Globus pallidus (tissue), 1 donor: ENCODE results near the gene CKB.

ENCODE experiments used
- DNase-seq: peaks from one replicate; pipeline ENCODE4 v3.0.0-alpha.2; 2015; ENCODE audit warnings: low spot score

The CKB gene

GRCh38 chr14:103522649-103523574 is at the start of gene CKB:
Gene CKB (minus strand): TSS chr14:103522830. CDS start chr14:103522493, 337 bp downstream.
- peak; percentile 83 for DNase-seq

DNA sequence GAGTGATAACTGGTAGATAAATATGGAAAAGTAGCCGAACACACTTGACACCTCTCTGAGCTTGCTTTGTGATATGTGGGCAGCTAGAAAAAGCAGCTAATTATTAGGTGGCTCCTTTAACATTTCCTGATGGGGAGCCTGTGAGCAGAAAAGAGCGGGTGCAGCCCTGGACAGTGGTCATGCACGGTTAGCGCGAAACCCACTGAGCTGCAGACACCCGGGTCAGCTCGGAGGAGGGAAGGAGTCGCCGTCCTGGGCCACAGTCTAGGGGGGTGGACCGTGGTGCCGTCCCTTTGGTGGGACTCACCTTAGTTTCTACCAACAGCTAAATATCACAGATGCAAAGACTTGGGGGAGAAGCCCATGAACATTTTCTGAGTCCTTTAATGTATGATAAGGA is 46.8 kb upstream of the CKB start:
- DNase-seq = no peak

- no peak for DNase-seq
Observed at GRCh38 chr14:103568952-103569351, 46.3 kb upstream of the CKB start.

DNA sequence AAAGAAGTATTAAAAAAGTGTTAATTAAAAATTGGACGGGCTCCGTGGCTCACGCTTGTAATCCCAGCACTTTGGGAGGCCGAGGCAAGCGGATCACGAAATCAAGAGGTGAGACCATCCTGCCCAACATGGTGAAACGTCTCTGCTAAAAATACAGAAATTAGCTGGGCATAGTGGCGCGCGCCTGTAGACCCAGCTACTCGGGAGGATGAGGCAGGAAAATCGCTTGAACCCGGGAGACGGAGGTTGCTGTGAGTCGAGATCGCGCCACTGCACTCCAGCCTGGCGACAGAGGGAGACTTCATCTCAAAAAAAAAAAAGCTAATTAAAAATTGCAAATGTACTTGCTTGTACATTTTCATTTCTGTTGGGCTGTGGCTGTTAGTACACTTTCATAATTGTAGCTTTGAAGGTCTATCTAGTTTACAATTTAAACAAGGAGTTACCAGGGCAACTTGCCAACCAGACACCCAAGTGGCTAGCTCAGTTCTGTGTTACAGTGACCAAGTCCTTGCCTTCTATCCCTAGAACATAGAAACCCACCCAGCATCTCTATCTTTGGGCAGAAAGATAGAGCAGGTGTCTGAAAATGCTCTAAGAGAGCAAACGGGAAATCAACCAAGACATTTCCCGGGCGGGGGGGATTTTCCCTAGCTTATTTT is 41.3 kb upstream of the CKB start:
- DNase-seq = no peak

GRCh38 chr14:103563226-103563620 is 40.6 kb upstream of the CKB start:
- DNase-seq = no peak

DNA sequence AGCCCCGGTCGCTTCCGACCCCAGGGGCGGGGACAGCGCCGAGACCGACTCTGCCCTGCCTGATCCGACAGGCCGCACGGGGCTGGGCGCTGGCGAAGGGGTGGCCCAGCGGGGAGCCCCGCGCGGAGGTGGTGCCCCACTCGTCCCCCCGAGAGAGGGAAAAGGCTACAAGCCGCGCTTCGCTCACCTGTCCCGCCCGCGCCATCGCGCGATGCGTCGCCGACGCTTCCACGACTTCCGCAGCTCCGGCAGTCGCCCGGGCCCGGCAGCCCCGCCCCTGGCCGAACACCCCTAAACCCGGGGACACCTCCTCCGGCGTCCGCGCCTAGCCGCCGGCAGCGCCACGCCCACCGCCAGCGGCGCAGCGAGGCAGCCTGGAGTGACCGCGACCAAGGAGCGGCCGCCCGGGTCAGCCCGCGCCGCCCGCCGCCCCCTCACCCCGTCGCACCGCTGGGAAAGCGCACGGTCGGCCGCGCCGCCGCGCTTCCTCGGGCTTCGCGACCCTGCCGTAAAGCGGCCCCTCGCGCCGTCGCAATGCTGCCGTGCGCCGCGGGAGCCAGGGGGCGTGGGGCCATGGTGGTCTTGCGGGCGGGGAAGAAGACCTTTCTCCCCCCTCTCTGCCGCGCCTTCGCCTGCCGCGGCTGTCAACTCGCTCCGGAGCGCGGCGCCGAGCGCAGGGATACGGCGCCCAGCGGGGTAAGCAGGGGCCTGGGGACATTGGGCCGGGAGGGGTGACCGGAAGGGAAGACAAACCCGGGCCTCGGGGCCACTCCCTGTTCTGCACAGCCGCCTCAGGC is 40.0 kb upstream of the CKB start, which contains the start of the genes BAG5 and COA8:
TSS of gene BAG5 (minus strand) at position 229 of the 797 bp plus-strand sequence. CDS start 1,493 bp downstream, outside the sequence.
TSS of gene COA8 (plus strand) at position 532 of the 797 bp plus-strand sequence. CDS start at position 574, 42 bp downstream.
- DNase-seq = peak; percentile 79

GRCh38 chr14:103562179-103562428 is 39.5 kb upstream of the CKB start:
- no peak for DNase-seq

DNA sequence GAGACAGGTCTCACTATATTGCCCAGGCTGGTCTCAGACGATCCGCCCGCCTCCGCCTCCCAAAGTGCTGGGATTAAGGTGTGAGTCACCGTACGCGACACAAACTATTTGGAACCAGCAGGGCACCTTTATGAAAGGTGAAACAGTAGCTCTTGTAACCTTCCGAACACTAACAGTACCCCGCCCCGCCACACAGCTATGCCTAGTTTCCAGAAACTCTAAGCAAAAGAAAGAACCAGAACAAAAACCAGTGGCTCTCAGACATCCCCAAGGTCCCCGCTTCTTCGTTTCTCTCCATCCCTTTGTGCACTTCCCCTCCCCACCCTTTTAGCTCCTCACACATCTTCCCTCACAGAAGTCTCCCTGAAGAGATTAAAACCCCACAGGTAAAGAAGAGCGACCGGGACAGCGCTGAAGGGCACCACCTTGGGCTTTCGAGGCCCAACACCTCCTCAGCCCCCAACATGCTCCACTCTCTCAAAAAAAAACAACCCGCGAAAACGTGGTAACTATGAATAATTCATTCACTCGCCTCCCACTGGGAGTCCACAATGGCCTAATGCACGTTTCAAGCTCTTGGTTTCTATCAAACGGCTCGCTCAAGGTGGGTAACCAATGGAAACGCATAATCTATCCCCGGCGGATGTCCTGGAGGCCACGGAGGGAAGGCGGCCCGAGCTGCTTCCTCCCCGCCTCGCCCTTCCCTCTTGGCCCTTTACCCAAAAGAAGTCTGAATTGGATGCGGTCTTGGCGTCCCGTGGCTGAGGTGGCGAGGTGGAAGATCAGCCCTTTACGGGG is 39.0 kb upstream of the CKB start:
- DNase-seq = no peak

- no peak for DNase-seq
Observed at GRCh38 chr14:103560691-103561090, 38.1 kb upstream of the CKB start.

DNA sequence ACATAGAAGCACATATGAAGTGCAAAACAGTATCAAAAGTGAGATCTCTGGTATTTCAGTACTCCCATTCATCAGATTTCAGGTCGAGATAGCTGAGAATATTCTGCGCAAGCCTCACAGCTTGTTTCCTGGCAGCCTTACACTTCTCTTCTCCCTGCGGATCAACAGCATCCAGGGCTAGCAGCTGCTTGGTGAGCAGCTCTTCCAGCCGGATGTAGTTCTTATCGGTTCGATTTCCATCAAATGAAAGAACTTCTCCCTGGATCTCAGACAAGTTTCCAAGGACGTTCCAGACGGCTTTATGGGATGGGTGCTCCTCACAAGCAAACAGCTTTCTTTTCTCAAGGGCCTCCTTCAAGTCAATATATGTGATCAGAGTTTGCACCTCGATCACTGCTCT is 37.1 kb upstream of the CKB start:
- DNase-seq = no peak

DNA sequence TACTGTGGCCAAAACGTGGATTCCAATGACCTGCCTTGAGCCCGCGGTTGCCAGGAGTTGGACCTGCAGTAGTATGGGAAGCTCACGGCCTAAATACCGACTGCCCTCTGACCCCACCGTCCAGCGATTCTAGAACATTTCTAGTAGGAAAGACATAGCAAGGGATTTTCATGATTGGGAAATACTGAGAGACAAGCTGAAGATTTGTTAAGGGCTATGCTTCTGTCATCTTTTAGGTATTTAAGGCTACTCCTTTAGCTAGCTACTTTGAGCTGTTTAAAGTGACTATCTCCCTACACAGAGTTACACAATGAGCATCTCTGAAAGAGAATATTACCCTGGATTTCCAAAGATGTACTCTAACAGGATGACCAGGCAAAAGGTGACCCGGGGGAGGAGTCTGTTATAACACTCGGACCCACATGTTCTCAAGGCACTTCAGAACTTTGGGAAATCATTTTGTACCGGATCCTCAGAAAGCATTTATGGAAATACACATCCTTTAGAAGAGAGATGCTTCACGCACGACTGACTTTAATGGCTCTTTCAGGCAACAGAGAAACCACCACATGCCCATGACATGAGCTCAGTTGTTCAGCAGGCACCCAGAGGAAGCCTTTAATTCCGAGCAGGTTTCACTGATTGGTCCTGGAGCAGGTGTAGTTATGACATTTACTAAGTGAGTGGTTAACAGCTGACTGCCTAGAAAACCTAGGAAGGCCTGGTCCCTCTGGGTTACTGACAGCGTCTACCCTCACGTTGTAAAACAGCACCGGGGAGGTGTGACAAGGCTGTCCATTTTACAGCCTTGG is 35.6 kb upstream of the CKB start:
- no peak for DNase-seq

DNA sequence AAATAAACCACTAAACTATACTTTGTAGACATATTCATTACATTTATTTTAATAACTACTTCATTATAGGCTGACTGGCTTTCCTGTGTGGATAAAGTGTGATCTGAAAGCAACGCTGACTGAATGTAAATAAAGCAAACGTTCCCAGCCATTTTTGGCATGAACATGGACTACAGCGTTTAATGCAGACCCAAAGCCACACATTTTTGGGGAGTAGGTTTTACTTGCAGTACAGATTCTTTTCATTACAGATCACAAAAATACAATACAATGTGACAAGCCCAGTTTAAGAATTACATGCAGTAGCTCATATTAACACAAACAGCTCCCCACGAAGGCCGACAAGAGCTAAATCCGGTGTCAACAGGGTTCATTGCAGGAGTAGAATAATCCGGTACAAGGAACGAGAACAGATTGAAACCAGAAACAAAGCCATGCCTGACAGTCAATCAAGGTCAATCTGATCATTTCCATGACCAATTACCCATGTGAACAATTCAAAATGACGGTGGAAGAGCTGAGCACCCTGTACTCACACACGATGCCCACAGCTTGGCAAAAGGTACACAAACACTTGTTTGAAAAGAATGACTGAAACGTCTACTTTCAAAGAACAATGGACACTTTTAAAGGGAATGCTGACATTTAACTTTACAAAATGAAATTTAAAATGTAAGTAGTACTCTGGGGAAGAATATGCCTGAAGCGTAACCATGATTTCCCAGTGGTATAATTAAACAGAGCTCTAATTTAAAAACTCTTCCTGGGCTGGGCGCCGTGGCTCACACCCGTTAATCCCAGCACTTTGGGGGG is 34.5 kb upstream of the CKB start:
- DNase-seq = no peak

- no peak for DNase-seq
Observed at GRCh38 chr14:103555559-103556337, 33.1 kb upstream of the CKB start.

- DNase-seq = no peak
Observed at GRCh38 chr14:103552846-103553210, 30.2 kb upstream of the CKB start.

DNA sequence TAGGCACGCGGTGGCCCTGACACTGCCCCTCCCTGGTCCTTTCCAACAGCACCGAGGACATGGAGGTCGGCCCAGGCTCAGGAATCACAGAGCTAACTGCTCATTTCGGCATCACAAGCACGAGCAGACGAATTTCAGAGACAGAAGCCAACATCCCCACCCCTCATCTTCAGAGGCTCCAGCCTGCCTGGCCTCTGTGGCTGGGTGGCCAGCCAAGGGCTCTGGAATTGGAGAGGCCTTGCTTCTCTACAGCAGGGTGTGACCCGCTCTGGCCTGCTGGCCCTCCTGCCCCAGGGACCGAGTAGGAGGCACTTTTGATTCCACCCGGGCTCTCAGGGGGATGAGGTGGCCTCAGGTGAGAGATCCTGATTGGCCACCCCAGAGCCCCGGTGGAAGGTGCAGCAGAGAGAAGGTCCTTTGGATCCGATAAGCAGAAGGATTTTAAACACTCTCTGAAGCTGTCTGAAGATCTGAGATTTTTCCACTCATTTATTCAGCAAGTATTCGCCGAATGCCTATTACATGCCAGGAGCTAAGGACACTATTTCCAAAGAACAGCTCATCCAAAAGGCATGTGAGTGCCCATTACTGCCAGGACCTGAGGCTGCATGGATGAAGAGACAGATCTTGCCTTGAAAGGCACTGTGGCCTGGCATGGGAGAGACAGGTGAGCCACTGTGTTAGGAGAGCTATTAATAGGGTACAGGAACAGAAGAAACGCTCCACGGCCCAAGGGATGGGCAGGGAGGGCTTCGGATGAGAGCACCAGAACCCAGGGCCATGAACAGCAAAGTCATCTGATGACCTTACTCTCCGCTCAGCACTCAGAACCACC is 29.6 kb upstream of the CKB start:
- no peak for DNase-seq

GRCh38 chr14:103551338-103551762 is 28.7 kb upstream of the CKB start:
- DNase-seq = no peak

GRCh38 chr14:103550451-103551337 is 28.1 kb upstream of the CKB start:
- no peak for DNase-seq
